HFFc6 (cell line): ENCODE measurements around the gene UBE3C. TPM values are rescaled to one million over a fixed set of nuclear protein-coding genes. Genes with fewer than 3 reads are reported as not detected.

Experiments
- DNase-seq: peaks from one replicate; pipeline ENCODE4 v3.0.0-alpha.2; 2018
- H3K27ac Mint-ChIP-seq: 2 replicates; pipeline ENCODE4 v1.8.0; 2020; ENCODE audit warnings: mild to moderate bottlenecking, mixed read lengths
- H3K27me3 Mint-ChIP-seq: 2 replicates; pipeline ENCODE4 v1.8.0; 2021; ENCODE audit warnings: mild to moderate bottlenecking, moderate library complexity, mixed read lengths; ENCODE audit not compliant: insufficient read depth
- H3K36me3 Mint-ChIP-seq: 2 replicates; pipeline ENCODE4 v1.8.0; 2021; ENCODE audit warnings: low read depth, mixed read lengths
- H3K4me1 Mint-ChIP-seq: 2 replicates; pipeline ENCODE4 v1.8.0; 2020; ENCODE audit warnings: low read depth, mixed read lengths
- H3K4me3 Mint-ChIP-seq: 2 replicates; pipeline ENCODE4 v1.8.0; 2020; ENCODE audit warnings: mild to moderate bottlenecking, moderate library complexity, mixed read lengths
- H3K9me3 Mint-ChIP-seq: 2 replicates; pipeline ENCODE4 v1.8.0; 2020; ENCODE audit warnings: mild to moderate bottlenecking, mixed read lengths
- total RNA-seq, 6 experiments: library from RNA; stranded (reverse); fragmentation: NEBNext Ultra II Directional; extraction: Animal tissue kit (Norgen Biotek cat#: 25700); gene quantifications; 2 replicates in 1 of 6; 3 replicates in 5 of 6; pipeline ENCODE4 v1.2.3, GENCODE V29; 2021
- TF ChIP-seq, protein P1 (sequence below): fragments of 200-600 bp; sonication (generic); IDR thresholded peaks from 2 replicates; pipeline ENCODE4 v1.5.0; 2021; ENCODE audit warnings: antibody characterized with exemption, mild to moderate bottlenecking

UBE3C gene
- total RNA-seq, 6 experiments from 2014 or later, result 64.2 to 80.1 (median 73.1) TPM

DNA sequence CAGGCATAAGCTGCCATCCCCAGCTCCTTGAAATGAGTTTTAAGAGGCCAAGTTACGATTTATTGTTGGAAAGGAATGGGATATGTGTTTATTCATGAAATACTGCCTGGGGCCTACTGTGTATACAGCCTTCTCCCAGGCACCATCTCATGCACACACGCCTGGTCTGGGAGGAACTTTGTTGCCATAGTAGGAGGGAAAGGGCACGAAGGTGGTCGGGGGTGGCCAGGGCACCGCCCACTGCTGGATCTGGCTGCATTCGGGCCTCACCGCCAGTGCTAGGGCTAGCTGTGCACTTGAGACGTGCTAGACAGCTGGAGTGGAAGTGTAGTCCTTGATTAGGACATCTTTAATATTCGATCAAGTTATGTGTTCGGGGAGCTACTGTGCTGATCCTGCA, 84.0 kb downstream of the UBE3C start:
- peaks cover 15% of the 10 kb centered on the region; the same call in 1 of the 2 replicates for H3K36me3 Mint-ChIP-seq
- no peaks in the 10 kb centered on the region for H3K4me1 Mint-ChIP-seq
- TF ChIP-seq, protein P1, sequence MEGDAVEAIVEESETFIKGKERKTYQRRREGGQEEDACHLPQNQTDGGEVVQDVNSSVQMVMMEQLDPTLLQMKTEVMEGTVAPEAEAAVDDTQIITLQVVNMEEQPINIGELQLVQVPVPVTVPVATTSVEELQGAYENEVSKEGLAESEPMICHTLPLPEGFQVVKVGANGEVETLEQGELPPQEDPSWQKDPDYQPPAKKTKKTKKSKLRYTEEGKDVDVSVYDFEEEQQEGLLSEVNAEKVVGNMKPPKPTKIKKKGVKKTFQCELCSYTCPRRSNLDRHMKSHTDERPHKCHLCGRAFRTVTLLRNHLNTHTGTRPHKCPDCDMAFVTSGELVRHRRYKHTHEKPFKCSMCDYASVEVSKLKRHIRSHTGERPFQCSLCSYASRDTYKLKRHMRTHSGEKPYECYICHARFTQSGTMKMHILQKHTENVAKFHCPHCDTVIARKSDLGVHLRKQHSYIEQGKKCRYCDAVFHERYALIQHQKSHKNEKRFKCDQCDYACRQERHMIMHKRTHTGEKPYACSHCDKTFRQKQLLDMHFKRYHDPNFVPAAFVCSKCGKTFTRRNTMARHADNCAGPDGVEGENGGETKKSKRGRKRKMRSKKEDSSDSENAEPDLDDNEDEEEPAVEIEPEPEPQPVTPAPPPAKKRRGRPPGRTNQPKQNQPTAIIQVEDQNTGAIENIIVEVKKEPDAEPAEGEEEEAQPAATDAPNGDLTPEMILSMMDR, result no peak
- DNase-seq, result no peak
- no peak overlapping the region for H3K27ac Mint-ChIP-seq
- H3K9me3 Mint-ChIP-seq, result no peaks in the 10 kb centered on the region
- no peak overlapping the region for H3K4me3 Mint-ChIP-seq
- H3K27me3 Mint-ChIP-seq, result peaks cover 2% of the 10 kb centered on the region; the same call in 1 of the 2 replicates

DNA sequence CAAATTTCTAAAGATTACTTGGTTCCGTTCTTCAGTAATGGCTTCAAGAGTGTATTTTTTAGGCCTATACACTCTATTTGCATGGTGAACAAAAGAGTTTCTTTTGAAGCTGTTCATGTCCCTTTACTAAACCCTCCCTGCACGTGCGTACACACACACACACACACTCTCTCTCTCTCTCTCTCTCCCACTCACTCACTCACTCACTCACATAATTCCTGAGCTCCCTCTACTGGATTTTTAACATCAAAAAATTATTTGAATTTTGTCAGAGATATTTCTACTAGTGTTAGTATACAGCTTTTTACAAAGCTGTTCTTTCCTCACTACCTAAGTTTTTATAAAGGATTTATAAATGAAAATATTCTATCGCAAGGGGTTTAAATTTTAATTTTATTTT, 85.9 kb downstream of the UBE3C start:
- Mint-ChIP-seq H3K36me3 (peaks cover 15% of the 10 kb centered on the region; the same call in 1 of the 2 replicates), H3K27ac (no peak overlapping the region), H3K4me1 (no peaks in the 10 kb centered on the region), H3K9me3 (no peaks in the 10 kb centered on the region), H3K4me3 (no peak overlapping the region), H3K27me3 (no peaks in the 10 kb centered on the region; the same call in 1 of the 2 replicates)
- DNase-seq, result no peak
- TF ChIP-seq, protein P1, result no peak; the same call in 1 of the 2 replicates

DNA sequence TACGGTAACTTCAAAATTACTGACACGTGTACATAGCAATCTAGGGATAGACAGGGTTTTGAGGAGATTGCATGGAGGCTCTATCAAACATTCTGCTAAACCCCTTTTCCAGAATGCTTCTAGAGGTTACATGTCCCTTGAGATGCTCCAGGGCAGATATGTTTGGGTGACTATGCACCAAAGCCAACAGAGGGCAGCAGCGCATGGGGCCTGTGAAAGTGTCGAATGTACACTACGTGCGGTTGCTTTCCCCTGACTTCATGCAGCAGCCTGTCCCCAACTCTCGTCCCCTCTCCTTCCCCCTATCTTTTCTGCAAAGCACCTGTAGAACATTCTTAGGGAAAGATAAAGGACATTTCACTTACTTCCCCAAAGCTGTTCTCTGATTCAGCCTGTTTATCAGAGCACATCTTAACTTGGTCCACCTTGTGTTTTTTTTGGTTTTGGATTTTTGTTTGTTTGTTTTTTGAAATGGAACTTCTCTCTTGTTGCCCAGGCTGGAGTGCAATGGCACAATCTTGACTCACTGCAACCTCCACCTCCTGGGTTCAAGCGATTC, 90.2 kb downstream of the UBE3C start:
- TF ChIP-seq, protein P1, result peak; percentile 69
- H3K4me3 Mint-ChIP-seq, result no peak overlapping the region
- H3K27me3 Mint-ChIP-seq, result no peaks in the 10 kb centered on the region; the same call in 1 of the 2 replicates

DNA sequence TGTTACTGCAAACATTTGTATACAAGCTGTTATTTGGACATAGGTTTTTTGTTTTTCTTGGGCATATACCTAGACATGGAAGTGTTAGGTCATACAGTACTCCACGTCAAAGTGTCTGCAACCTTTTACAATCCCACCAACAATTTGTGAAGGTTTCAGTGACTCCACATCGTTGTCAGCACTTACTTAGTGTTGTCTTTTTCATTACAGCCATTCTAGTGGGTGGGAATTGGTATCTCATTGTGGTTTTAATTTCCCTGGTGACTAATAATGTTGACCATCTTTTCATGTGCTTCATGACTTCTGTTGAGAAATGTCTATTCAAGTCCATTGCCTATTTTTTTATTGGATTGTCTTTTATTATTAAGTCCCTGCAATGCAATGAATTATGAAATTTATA, 95.0 kb downstream of the UBE3C start:
- H3K4me1 Mint-ChIP-seq, result peaks cover 42% of the 10 kb centered on the region
- H3K36me3 Mint-ChIP-seq, result peaks cover 33% of the 10 kb centered on the region
- no peaks in the 10 kb centered on the region; the same call in 1 of the 2 replicates for H3K27me3 Mint-ChIP-seq
- no peak overlapping the region for H3K4me3 Mint-ChIP-seq
- no peaks in the 10 kb centered on the region for H3K9me3 Mint-ChIP-seq
- no peak overlapping the region for H3K27ac Mint-ChIP-seq
- DNase-seq, result peak; percentile 12
- TF ChIP-seq, protein P1, result no peak

More for the DNA sequence above, 90.2 kb downstream of the UBE3C start:
- no peak overlapping the region for H3K27ac Mint-ChIP-seq
- peaks cover 10% of the 10 kb centered on the region for H3K4me1 Mint-ChIP-seq
- H3K9me3 Mint-ChIP-seq, result no peaks in the 10 kb centered on the region
- peaks cover 23% of the 10 kb centered on the region for H3K36me3 Mint-ChIP-seq
- peak; percentile 38 for DNase-seq

DNA sequence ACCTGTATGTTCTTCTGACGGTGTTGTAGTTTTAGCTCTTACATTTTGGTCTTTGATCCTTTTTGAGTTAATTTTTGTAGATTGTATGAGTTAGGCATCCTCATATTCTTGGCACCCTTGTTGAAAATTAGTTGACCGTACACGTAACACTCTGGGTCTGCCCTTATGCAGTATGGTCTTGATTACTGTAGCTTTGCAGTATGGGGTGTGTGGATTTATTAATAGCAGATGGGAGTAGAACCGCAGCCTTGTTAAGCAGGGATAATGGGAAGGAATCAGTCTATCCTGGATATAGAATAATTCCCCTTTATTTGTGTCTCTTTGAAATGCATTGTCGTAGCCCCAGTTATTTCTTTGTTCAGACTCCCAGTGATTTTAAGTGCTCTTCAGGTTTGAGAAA, 95.5 kb downstream of the UBE3C start:
- H3K36me3 Mint-ChIP-seq, result peaks cover 39% of the 10 kb centered on the region
- peak overlapping the region; percentile 34 for H3K27ac Mint-ChIP-seq
- no peaks in the 10 kb centered on the region; the same call in 1 of the 2 replicates for H3K27me3 Mint-ChIP-seq
- no peak for DNase-seq
- peaks cover 43% of the 10 kb centered on the region for H3K4me1 Mint-ChIP-seq
- no peaks in the 10 kb centered on the region for H3K9me3 Mint-ChIP-seq
- TF ChIP-seq, protein P1, result no peak
- peak overlapping the region; percentile 0; the same call in 1 of the 2 replicates for H3K4me3 Mint-ChIP-seq
